Measurements from ENCODE around the gene TECR. TPM values are rescaled to one million over a fixed set of nuclear protein-coding genes. Genes with fewer than 3 reads are reported as not detected.

TECR gene
- total and polyA plus RNA-seq, 2 of the 4 experiments (the other 2 are of a cell fraction): 46.2 to 81.2 TPM

- H4K5ac ChIP-seq (ENCODE audit: low read depth, low read length): no peak overlapping the region
- 100% methylated on average over 5 of the region's 11 CpGs; no CpG with 5 or more reads in 1 of the 2 experiments for WGBS, 2 experiments (ENCODE audit: extremely low coverage in 2 of 2, insufficient read length in 1 of 2)
- no peak overlapping the region for H2BK5ac ChIP-seq (ENCODE audit: low read depth, low read length, poor library complexity, severe bottlenecking)
- H2BK20ac ChIP-seq (ENCODE audit: low read depth, low read length): no peak overlapping the region
- no peak overlapping the region for H3K23ac ChIP-seq (ENCODE audit: low read depth, low read length)
- 0 out of 2 replicates have a peak, but pooled peaks cover 5% of the 10 kb centered on the region for H3K9me1 ChIP-seq (ENCODE audit: insufficient read depth, low read length)
- H2AK5ac ChIP-seq (ENCODE audit: low read depth, low read length): no peak overlapping the region
- ATAC-seq (ENCODE audit: low read depth): no peak
- no peak overlapping the region for H3K4me3 ChIP-seq (ENCODE audit: insufficient read depth, low read depth, low read length)
- no peak overlapping the region for H2AK9ac ChIP-seq (replicated peaks; ENCODE audit: low read depth, low read length, poor library complexity)
- H2BK15ac ChIP-seq (ENCODE audit: low read depth, low read length): no peak overlapping the region
- H3K27me3 ChIP-seq (ENCODE audit: control insufficient read depth, insufficient read depth, low read length): no peaks in the 10 kb centered on the region
- no peak overlapping the region for H3K56ac ChIP-seq (ENCODE audit: extremely low read depth, insufficient read depth, low read length)
- no peak overlapping the region for H4K8ac ChIP-seq (ENCODE audit: low read depth in 2 of 2, low read length in 2 of 2)
- H2AFZ ChIP-seq (replicated peaks; ENCODE audit: low read length, poor library complexity): no peak overlapping the region
- H4K20me1 ChIP-seq (ENCODE audit: insufficient read depth, low read length): peaks cover 4% of the 10 kb centered on the region; the same call in 1 of the 2 replicates
- no peak overlapping the region for H3K14ac ChIP-seq (replicated peaks; ENCODE audit: low read depth, low read length)
- no peak overlapping the region for H2BK120ac ChIP-seq (ENCODE audit: low read depth, low read length)
- H3K9me3 ChIP-seq (ENCODE audit: control insufficient read depth, insufficient read depth, low read length): no peaks in the 10 kb centered on the region
- no peak overlapping the region for H3K27ac ChIP-seq (ENCODE audit: insufficient read depth, low read length)
- no peak overlapping the region for H3K4ac ChIP-seq (ENCODE audit: low read depth, low read length)
- no peak overlapping the region for H3K9ac ChIP-seq (ENCODE audit: low read depth, low read length)
- ChIA-PET CTCF (no interaction called here), POLR2A (ENCODE audit: unreplicated experiment) (no interaction called here)
- DNase-seq: no peak
- dilution Hi-C loops (cut with HindIII; ENCODE audit: low sequenced_read_pairs, unreplicated experiment) (no loop called here), in situ Hi-C loops (cut with MboI; ENCODE audit: low sequenced_read_pairs) (loop anchor here (25.0 kb wide), 1 partner anchor 870 kb away; the partner anchor contains the start of gene WIZ), intact Hi-C loops (cut with micrococcal nuclease) (no loop called here)
- H3K79me1 ChIP-seq (ENCODE audit: low read depth in 1 of 2, low read length in 2 of 2): peaks cover 16 to 31% of the 10 kb centered on the region in 2 experiments
- H3K4me2 ChIP-seq (ENCODE audit: low read depth, low read length): no peak overlapping the region
- no TSS peak for BruUV-seq (replicated peaks)
- no peak for TF ChIP-seq MXI1 (IDR thresholded peaks at IDR 0.05; ENCODE audit: borderline replicate concordance, low read depth, low read length)
- no peak for TF ChIP-seq RCOR1 (IDR thresholded peaks at IDR 0.05; ENCODE audit: insufficient replicate concordance, low read length)
- no peak for TF ChIP-seq RAD21 (IDR thresholded peaks at IDR 0.05; ENCODE audit: low read length)
- peaks cover 17% of the 10 kb centered on the region for H3K36me3 ChIP-seq (ENCODE audit: control insufficient read depth, insufficient read depth, low read length)
- peaks cover 3% of the 10 kb centered on the region; the same call in 1 of the 2 replicates for H3K4me1 ChIP-seq (ENCODE audit: control insufficient read depth, insufficient read depth, low read length)
- no peak overlapping the region for H3K18ac ChIP-seq (ENCODE audit: low read depth, low read length)
- no peak overlapping the region for H4K91ac ChIP-seq (ENCODE audit: insufficient read depth, low read depth, low read length)
These were observed 37.7 kb downstream of the TECR start for GRCh38 chr19:14567079-14567478.

Measured in IMR-90 (cell line).